HG03159 (cell line): ENCODE results near the gene CHMP2B.

Experiments
- ATAC-seq: cut with Tn5 transposase; IDR thresholded peaks from one replicate; pipeline ENCODE4 v1.9.1; 2021; ENCODE audit warnings: mild to moderate bottlenecking, moderate library complexity; ENCODE audit not compliant: unreplicated experiment

The CHMP2B gene, protein sequence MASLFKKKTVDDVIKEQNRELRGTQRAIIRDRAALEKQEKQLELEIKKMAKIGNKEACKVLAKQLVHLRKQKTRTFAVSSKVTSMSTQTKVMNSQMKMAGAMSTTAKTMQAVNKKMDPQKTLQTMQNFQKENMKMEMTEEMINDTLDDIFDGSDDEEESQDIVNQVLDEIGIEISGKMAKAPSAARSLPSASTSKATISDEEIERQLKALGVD

GRCh38 chr3:87227104-87227834 is at the start of gene CHMP2B:
TSS of gene CHMP2B (plus strand) at chr3:87227309. CDS start at chr3:87227523, 214 bp downstream.
- peak; percentile 96 for ATAC-seq

- ATAC-seq, result no peak
These were observed 47.5 kb upstream of the CHMP2B start for GRCh38 chr3:87179642-87180041.

- ATAC-seq, result no peak
These were observed 45.6 kb upstream of the CHMP2B start for GRCh38 chr3:87181551-87181950.

GRCh38 chr3:87182023-87182422 is 45.1 kb upstream of the CHMP2B start:
- ATAC-seq, result no peak

DNA sequence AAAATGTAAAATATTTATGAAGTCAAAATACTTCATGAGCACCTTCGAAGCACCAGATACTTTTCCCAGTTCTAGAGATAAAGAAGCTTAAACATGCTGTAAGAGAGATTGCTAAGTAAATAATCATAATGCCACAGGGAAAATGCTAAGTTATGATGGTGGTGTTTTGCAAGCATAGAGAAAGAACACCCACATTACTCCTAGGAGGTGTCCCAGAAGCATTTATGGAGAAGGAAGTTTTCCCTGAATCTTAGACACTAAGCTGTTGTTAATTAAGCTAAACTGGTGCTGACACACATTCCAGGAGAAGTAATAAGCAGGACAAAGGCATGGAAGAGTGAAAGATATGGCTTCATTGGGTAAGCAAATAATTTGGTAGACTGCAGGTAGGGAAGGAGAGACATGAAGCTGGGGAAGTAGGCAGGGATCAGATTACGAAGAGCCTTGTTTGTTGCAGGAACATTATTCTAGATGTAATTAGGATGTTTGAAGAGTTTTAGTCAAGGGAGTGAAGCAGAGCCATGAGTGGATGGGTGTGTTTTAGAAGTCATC is 40.4 kb upstream of the CHMP2B start:
- ATAC-seq, result no peak

DNA sequence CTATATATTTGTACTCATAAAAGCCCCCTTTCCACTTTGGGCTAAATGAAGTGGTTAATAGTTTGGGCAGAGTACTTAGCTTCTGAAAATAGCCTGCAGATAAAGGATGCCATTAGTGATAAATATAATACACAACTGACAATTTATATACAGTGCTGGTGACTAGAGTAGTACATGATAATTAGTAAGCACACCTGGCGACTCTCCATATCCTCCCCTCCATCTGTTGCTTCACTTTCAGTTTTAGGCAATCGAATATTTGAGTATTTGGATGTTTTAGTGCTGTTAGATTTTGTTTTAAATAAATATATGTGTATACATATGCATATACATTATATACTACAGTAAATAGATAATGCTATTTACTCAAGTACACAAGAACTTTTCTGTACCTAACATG is 35.9 kb upstream of the CHMP2B start:
- ATAC-seq, result no peak

DNA sequence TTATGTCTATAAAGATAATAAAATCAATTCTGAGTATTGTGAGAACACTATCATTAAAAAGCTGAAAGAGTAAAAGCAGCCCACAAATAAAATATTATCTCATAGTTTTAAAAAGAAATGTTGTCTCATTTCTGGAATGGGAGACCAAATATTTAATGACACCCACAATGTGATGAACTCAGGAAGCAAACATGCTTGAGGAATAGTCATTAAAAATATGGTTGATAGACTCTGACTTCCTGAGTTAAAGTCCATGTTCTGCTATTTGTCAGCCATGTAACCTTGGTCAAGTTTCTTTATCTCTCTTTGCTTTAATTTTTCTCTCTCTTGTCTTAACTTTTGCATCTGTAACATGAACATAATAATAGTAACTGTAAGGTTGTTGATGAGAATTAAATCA is 35.5 kb upstream of the CHMP2B start:
- no peak for ATAC-seq

GRCh38 chr3:87196879-87197278 is 30.2 kb upstream of the CHMP2B start:
- ATAC-seq, result no peak

GRCh38 chr3:87197531-87197930 is 29.6 kb upstream of the CHMP2B start:
- no peak for ATAC-seq

DNA sequence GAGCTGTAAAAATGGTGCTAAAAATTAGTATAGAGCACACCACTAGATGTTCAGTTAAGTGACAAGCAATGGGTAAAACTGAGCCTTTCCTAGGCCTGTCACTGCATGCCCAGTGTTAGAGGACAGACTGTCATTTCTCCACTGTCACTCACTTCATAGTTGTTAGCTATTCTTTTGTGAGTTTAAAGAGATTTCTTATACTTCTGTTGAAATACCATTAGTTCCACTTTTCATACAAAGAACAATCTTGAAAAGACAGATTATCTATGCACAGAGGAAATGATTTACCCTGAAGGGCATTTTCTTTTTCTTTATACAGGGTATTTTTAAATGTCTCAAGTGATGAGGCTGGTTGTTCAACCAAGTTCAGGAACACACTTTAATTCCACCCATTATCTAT is 28.3 kb upstream of the CHMP2B start:
- ATAC-seq, result no peak

DNA sequence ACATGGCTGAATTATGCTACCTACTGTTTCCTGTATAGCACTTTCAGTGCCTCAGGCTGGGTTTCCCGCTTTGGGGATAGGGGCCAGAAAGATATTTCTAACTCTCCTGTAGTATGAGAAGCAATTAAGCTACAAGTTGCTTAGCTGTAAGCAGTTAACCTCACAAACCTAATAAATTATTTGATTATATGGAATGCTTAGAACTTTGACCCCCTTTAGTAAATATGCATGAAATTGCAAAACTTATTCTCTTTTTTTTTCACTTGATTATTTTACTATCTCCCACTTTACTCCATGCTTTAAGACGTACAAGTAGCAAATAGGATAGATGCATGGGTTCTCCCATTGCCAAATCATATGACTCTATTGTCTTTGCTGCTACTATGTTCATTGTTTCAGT is 27.5 kb upstream of the CHMP2B start:
- no peak for ATAC-seq

DNA sequence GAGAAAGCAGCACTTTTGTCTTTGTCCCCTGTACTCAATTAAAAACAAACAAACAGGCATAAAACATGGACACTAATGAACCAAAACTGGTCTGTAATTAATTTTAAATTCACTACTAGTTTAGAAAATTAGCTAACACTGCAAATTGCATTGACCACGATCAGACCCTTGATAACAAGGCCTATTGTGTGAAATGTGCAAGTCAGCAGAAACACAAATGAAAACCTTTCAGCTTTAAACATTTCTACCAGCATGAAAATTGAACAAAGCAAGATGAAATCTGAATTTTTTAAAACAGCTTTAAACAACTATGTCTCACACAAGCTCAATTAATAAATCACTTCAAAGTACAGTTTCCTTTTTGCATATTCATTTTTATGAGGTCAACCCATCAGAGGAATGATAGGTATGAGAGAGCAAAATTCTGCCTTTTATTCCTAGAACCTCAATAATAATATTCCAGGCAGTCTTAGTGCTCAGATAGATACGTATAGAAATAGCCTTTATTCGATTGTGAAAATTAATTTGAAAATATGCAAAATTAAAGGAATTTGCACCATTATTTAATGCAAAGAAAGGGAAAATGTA is 27.0 kb upstream of the CHMP2B start:
- ATAC-seq, result no peak

- no peak for ATAC-seq
These were observed 25.4 kb upstream of the CHMP2B start for GRCh38 chr3:87201727-87202126.

DNA sequence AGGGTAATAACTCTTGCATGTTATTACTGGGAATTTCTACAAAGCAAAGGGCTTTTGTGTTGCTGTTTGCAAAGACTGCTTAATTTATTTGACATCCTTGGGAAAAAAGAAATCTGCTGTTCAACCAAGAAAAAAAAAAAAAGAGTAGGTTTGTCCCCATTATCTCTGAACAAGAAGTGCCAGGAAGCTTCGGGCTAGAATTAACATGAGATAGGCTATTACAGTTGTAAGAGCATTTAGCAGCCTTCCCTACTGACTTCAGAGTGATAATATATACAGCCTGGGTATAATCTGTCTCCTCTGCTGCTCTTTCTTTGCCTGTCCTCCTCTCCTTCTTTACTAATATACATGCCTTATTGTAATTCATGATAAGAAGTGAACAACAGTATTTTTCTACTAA is 23.3 kb upstream of the CHMP2B start:
- ATAC-seq, result no peak

DNA sequence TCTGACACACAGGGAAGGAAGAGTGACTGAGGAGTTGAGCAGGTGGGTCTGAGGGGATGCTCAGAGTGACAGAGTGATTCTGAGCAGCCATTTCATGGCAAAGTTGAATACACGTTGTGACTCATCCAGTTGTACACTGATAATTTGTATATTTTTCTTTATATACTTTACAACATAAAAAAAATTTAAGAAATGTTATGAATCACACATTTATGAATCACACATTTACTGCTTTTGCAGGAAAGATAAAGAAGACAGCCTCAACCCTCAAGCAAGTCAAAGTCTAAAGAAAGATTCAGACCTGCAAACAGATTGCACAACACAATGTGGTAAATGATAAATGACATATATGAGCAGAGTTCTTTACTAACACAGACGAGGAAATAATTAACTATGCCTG is 21.0 kb upstream of the CHMP2B start:
- no peak for ATAC-seq

- ATAC-seq, result no peak
These were observed 20.5 kb upstream of the CHMP2B start for GRCh38 chr3:87206635-87207034.

GRCh38 chr3:87207460-87207859 is 19.6 kb upstream of the CHMP2B start:
- no peak for ATAC-seq

- no peak for ATAC-seq
These were observed 18.0 kb upstream of the CHMP2B start for GRCh38 chr3:87209111-87209510.

DNA sequence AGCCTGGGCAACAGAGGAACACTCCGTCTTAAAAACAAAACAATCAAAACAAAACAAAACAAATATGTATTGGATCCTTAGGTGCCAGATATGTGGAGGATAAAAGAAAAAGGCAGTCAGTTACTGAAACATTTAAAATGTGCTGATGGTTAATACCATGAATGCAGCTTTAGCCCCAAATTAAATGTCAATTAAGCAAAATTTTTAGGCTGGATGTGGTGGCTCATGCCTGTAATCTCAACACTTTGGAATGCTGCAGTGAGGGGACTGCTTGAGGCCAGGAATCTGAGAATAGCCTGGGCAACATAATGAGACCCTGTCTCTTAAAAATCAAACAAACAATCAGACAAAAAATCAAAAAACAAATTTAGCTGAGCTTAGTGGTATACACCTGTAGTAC is 8.5 kb upstream of the CHMP2B start:
- no peak for ATAC-seq

DNA sequence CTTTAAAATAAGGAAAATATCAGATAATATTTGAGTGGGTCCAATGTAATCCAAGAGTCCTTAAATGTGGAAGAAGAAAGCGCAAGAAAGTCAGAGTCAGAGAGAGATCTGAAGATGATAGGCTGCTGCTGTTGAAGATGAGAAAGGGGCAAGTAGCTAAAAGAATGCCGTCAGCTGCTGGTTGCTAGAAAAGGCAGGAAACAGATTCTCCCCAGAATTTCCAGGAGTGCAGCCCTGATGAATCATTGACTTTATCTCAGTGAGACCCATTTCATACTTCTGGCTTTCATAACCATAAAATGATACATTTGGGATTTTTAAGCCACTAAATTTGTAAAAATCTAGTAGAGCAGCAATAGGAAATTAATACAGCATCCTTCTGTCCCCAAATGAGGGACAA is 7.5 kb upstream of the CHMP2B start:
- ATAC-seq, result no peak

- ATAC-seq, result no peak
These were observed 1.4 kb upstream of the CHMP2B start for GRCh38 chr3:87225659-87226058.

DNA sequence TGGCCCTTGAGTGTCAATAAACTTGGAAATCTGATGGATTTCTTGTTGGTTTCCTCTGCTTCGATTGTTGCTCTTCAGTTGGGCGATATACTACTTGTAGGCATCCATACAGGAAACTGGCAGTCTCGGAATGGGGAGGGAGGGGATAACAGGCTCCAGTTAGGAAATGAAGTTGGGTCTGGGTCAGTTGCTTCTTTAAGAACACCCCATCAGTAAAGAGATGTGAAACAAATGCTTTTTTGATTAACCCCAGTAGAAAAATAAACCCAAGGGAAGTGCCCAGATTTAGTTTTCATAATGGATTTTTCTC is 681 bp downstream of the CHMP2B start:
- peak; percentile 1 for ATAC-seq
